WTC11 (cell line): ENCODE results near the gene BEX2. TPM values are rescaled to one million over a fixed set of nuclear protein-coding genes. Genes with fewer than 3 reads are reported as not detected.

ENCODE experiments used
- ATAC-seq: fragments of 200-7000 bp; cut with Tn5 transposase; 2 replicates; pipeline ENCODE4 v1.10.0; 2021; ENCODE audit warnings: mild to moderate bottlenecking, moderate library complexity
- CTCF ChIA-PET: fragments of 300-600 bp; sonication (Branson Sonifier 250); formaldehyde crosslinking; loops from one replicate; lab custom pipeline; 2021; ENCODE audit warnings: antibody characterized with exemption; lab: Charles Lee
- POLR2A ChIA-PET: fragments of 350-600 bp; sonication (Branson Sonifier 250); formaldehyde crosslinking; loops from one replicate; lab custom pipeline; 2021; ENCODE audit warnings: antibody characterized with exemption; lab: Charles Lee
- DNase-seq: peaks from one replicate; pipeline ENCODE4 v3.0.0; 2021; ENCODE audit warnings: low spot score
- H3K27ac Mint-ChIP-seq: 2 replicates; pipeline ENCODE4 v1.8.0; 2021; ENCODE audit warnings: mixed read lengths
- H3K27me3 Mint-ChIP-seq: 2 replicates; pipeline ENCODE4 v1.8.0; 2021; ENCODE audit warnings: low read depth, mild to moderate bottlenecking, moderate library complexity, mixed read lengths
- H3K36me3 Mint-ChIP-seq: 2 replicates; pipeline ENCODE4 v1.8.0; 2021; ENCODE audit warnings: mixed read lengths
- H3K4me1 Mint-ChIP-seq: 2 replicates; pipeline ENCODE4 v1.8.0; 2022; ENCODE audit warnings: mixed read lengths
- H3K4me3 Mint-ChIP-seq: 2 replicates; pipeline ENCODE4 v1.8.0; 2021; ENCODE audit warnings: mild to moderate bottlenecking, moderate library complexity, mixed read lengths
- H3K9me3 Mint-ChIP-seq: 2 replicates; pipeline ENCODE4 v1.8.0; 2021; ENCODE audit warnings: mixed read lengths
- AFF4 ChIP-seq: sonication (generic); formaldehyde crosslinking; IDR thresholded peaks from 2 replicates; pipeline ENCODE4 v1.8.1; 2023; ENCODE audit warnings: mild to moderate bottlenecking, missing genetic modification reagents, borderline replicate concordance
- CDX4 ChIP-seq: fragments of 250-450 bp; sonication (Bioruptor Pico); IDR thresholded peaks from 2 replicates; pipeline ENCODE4 v1.9.0; 2021; ENCODE audit warnings: moderate library complexity, mild to moderate bottlenecking, inconsistent platforms, borderline replicate concordance
- CREM ChIP-seq: sonication (generic); formaldehyde crosslinking; IDR thresholded peaks from 2 replicates; pipeline ENCODE4 v1.8.1; 2022; ENCODE audit warnings: mild to moderate bottlenecking, missing genetic modification reagents, moderate library complexity
- CTCF ChIP-seq: fragments of 200-600 bp; IDR thresholded peaks from 2 replicates; pipeline ENCODE4 v1.8.0; 2022; ENCODE audit warnings: antibody characterized with exemption
- ETV6 ChIP-seq: sonication (generic); formaldehyde crosslinking; IDR thresholded peaks from 2 replicates; pipeline ENCODE4 v1.8.1; 2022; ENCODE audit warnings: mild to moderate bottlenecking, missing genetic modification reagents
- GABPB1 ChIP-seq: sonication (generic); formaldehyde crosslinking; IDR thresholded peaks from 2 replicates; pipeline ENCODE4 v1.8.1; 2023; ENCODE audit warnings: mild to moderate bottlenecking, missing genetic modification reagents
- GRHL2 ChIP-seq: fragments of 250-450 bp; sonication (Bioruptor Pico); IDR thresholded peaks from 2 replicates; pipeline ENCODE4 v1.8.0; 2022; ENCODE audit warnings: mild to moderate bottlenecking, moderate library complexity; ENCODE audit not compliant: insufficient replicate concordance, severe bottlenecking
- HMGA2 ChIP-seq: fragments of 250-450 bp; sonication (Bioruptor Pico); IDR thresholded peaks from 2 replicates; pipeline ENCODE4 v1.4.0; 2021; ENCODE audit warnings: mild to moderate bottlenecking, moderate library complexity
- HMGXB4 ChIP-seq: sonication (generic); formaldehyde crosslinking; IDR thresholded peaks from 2 replicates; pipeline ENCODE4 v1.8.1; 2023; ENCODE audit warnings: mild to moderate bottlenecking, moderate library complexity, missing genetic modification reagents
- MAX ChIP-seq: sonication (generic); formaldehyde crosslinking; IDR thresholded peaks from 2 replicates; pipeline ENCODE4 v1.8.0; 2022; ENCODE audit warnings: mild to moderate bottlenecking, missing genetic modification reagents
- MYBL2 ChIP-seq: sonication (generic); formaldehyde crosslinking; IDR thresholded peaks from 2 replicates; pipeline ENCODE4 v1.8.1; 2023; ENCODE audit warnings: mild to moderate bottlenecking, moderate library complexity, missing genetic modification reagents
- NR3C1 ChIP-seq: sonication (generic); formaldehyde crosslinking; conservative IDR thresholded peaks from 2 replicates; pipeline ENCODE4 v1.8.1; 2023; ENCODE audit warnings: low read depth, mild to moderate bottlenecking, missing genetic modification reagents
- OVOL2 ChIP-seq: fragments of 250-450 bp; sonication (Bioruptor Pico); IDR thresholded peaks from 2 replicates; pipeline ENCODE4 v1.9.0; 2021; ENCODE audit warnings: mild to moderate bottlenecking, borderline replicate concordance
- PRRX2 ChIP-seq: fragments of 250-450 bp; sonication (Bioruptor Pico); IDR thresholded peaks from 2 replicates; pipeline ENCODE4 v1.8.0; 2021; ENCODE audit warnings: mild to moderate bottlenecking
- RELA ChIP-seq: sonication (generic); formaldehyde crosslinking; IDR thresholded peaks from 2 replicates; pipeline ENCODE4 v1.8.1; 2022; ENCODE audit warnings: missing genetic modification reagents, mild to moderate bottlenecking, borderline replicate concordance
- TEAD1 ChIP-seq: sonication (generic); formaldehyde crosslinking; IDR thresholded peaks from 2 replicates; pipeline ENCODE4 v1.8.0; 2022; ENCODE audit warnings: mild to moderate bottlenecking, missing genetic modification reagents
- ZNF121 ChIP-seq: sonication (generic); formaldehyde crosslinking; IDR thresholded peaks from 2 replicates; pipeline ENCODE4 v1.8.0; 2023; ENCODE audit warnings: missing genetic modification reagents
- ZNF219 ChIP-seq: sonication (generic); formaldehyde crosslinking; IDR thresholded peaks from 2 replicates; pipeline ENCODE4 v1.8.0; 2023; ENCODE audit warnings: missing genetic modification reagents, mild to moderate bottlenecking, borderline replicate concordance
- total RNA-seq: library from RNA; stranded (reverse); gene quantifications from 3 replicates; pipeline ENCODE4 v1.2.3, GENCODE V29; 2021
- TF ChIP-seq, protein P1 (sequence below): sonication (generic); formaldehyde crosslinking; conservative IDR thresholded peaks from 2 replicates; pipeline ENCODE4 v1.8.1; 2022; ENCODE audit warnings: mild to moderate bottlenecking, missing genetic modification reagents
- TF ChIP-seq, protein P2 (sequence below): fragments of 250-450 bp; sonication (Bioruptor Pico); IDR thresholded peaks from 2 replicates; pipeline ENCODE4 v1.9.0; 2021; ENCODE audit warnings: mild to moderate bottlenecking, borderline replicate concordance
- TF ChIP-seq, protein P3 (sequence below): sonication (generic); formaldehyde crosslinking; IDR thresholded peaks from 2 replicates; pipeline ENCODE4 v1.8.0; 2022; ENCODE audit warnings: mild to moderate bottlenecking, missing genetic modification reagents

Gene BEX2
- total RNA-seq, 1 experiment from 2014 or later, result 30.6 TPM

GRCh38 chrX:103338663-103339062, 27.9 kb upstream of the BEX2 start (continued):
- TF ChIP-seq GRHL2 (CRISPR knock-in tag) (no peak), ETV6 (CRISPR knock-in tag) (no peak), CDX4 (CRISPR knock-in tag) (no peak), HMGA2 (CRISPR knock-in tag) (no peak), AFF4 (CRISPR knock-in tag) (no peak), NR3C1 (CRISPR knock-in tag) (no peak), HMGXB4 (no peak), RELA (CRISPR knock-in tag) (no peak), MYBL2 (CRISPR knock-in tag) (no peak), ZNF219 (CRISPR knock-in tag) (no peak), MAX (CRISPR knock-in tag) (no peak)
- TF ChIP-seq, protein P1, sequence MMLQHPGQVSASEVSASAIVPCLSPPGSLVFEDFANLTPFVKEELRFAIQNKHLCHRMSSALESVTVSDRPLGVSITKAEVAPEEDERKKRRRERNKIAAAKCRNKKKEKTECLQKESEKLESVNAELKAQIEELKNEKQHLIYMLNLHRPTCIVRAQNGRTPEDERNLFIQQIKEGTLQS (CRISPR knock-in tag), result no peak

- peaks cover 26% of the 10 kb centered on the region for H3K4me1 Mint-ChIP-seq
- H3K9me3 Mint-ChIP-seq, result no peaks in the 10 kb centered on the region
- peak; percentile 30 for DNase-seq
- H3K4me3 Mint-ChIP-seq, result peak overlapping the region; percentile 75
- H3K27ac Mint-ChIP-seq, result peak overlapping the region; percentile 89; the same call in 1 of the 2 replicates
- no peaks in the 10 kb centered on the region for H3K36me3 Mint-ChIP-seq
- TF ChIP-seq CTCF, result no peak
- no peak for TF ChIP-seq PRRX2 (CRISPR knock-in tag)
- TF ChIP-seq, protein P2, sequence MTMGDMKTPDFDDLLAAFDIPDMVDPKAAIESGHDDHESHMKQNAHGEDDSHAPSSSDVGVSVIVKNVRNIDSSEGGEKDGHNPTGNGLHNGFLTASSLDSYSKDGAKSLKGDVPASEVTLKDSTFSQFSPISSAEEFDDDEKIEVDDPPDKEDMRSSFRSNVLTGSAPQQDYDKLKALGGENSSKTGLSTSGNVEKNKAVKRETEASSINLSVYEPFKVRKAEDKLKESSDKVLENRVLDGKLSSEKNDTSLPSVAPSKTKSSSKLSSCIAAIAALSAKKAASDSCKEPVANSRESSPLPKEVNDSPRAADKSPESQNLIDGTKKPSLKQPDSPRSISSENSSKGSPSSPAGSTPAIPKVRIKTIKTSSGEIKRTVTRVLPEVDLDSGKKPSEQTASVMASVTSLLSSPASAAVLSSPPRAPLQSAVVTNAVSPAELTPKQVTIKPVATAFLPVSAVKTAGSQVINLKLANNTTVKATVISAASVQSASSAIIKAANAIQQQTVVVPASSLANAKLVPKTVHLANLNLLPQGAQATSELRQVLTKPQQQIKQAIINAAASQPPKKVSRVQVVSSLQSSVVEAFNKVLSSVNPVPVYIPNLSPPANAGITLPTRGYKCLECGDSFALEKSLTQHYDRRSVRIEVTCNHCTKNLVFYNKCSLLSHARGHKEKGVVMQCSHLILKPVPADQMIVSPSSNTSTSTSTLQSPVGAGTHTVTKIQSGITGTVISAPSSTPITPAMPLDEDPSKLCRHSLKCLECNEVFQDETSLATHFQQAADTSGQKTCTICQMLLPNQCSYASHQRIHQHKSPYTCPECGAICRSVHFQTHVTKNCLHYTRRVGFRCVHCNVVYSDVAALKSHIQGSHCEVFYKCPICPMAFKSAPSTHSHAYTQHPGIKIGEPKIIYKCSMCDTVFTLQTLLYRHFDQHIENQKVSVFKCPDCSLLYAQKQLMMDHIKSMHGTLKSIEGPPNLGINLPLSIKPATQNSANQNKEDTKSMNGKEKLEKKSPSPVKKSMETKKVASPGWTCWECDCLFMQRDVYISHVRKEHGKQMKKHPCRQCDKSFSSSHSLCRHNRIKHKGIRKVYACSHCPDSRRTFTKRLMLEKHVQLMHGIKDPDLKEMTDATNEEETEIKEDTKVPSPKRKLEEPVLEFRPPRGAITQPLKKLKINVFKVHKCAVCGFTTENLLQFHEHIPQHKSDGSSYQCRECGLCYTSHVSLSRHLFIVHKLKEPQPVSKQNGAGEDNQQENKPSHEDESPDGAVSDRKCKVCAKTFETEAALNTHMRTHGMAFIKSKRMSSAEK, result no peak
- TF ChIP-seq OVOL2, result no peak
- TF ChIP-seq TEAD1 (CRISPR knock-in tag), result no peak
- no peak for TF ChIP-seq ZNF121
- no peak for TF ChIP-seq CREM (CRISPR knock-in tag)
- TF ChIP-seq, protein P3, sequence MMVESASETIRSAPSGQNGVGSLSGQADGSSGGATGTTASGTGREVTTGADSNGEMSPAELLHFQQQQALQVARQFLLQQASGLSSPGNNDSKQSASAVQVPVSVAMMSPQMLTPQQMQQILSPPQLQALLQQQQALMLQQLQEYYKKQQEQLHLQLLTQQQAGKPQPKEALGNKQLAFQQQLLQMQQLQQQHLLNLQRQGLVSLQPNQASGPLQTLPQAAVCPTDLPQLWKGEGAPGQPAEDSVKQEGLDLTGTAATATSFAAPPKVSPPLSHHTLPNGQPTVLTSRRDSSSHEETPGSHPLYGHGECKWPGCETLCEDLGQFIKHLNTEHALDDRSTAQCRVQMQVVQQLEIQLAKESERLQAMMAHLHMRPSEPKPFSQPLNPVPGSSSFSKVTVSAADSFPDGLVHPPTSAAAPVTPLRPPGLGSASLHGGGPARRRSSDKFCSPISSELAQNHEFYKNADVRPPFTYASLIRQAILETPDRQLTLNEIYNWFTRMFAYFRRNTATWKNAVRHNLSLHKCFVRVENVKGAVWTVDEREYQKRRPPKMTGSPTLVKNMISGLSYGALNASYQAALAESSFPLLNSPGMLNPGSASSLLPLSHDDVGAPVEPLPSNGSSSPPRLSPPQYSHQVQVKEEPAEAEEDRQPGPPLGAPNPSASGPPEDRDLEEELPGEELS (CRISPR knock-in tag), result no peak
- TF ChIP-seq GABPB1 (CRISPR knock-in tag), result no peak
- no peaks in the 10 kb centered on the region; the same call in none of the 2 replicates for H3K27me3 Mint-ChIP-seq
- POLR2A ChIA-PET, result interaction anchor here (0.6 to 0.9 kb wide), 3 partner anchors 25 to 133 kb away, joined by 3 to 4 read pairs (median 3); partner anchors contain the start of genes BEX3 and TCEAL9
- CTCF ChIA-PET, result interaction anchor here (0.5 to 2.3 kb wide), 5 partner anchors 11 to 134 kb away, joined by 3 to 17 read pairs (median 4); partner anchors contain the start of gene TCEAL9
- ATAC-seq, result peak; percentile 92
These were observed 20.0 kb upstream of the BEX2 start for GRCh38 chrX:103330681-103331288.
